ENCODE data around the gene RIMBP2.

Gene RIMBP2

GRCh38 chr12:130460611-130461446 is 255.3 kb downstream of the RIMBP2 start:
- H3K9me3 ChIP-seq (ENCODE audit: control insufficient read depth, low read depth, low read length) = no peaks in the 10 kb centered on the region
- H3K4me3 ChIP-seq (ENCODE audit: low read length) = no peak overlapping the region
- H3K9ac ChIP-seq (ENCODE audit: low read length) = no peak overlapping the region
- H3K36me3 ChIP-seq (ENCODE audit: control insufficient read depth, low read depth, low read length) = no peaks in the 10 kb centered on the region
- H3K4me1 ChIP-seq (ENCODE audit: control insufficient read depth, low read depth, low read length) = no peaks in the 10 kb centered on the region
- no peak overlapping the region for H3K27ac ChIP-seq (ENCODE audit: low read length)
- no peaks in the 10 kb centered on the region for H3K27me3 ChIP-seq (ENCODE audit: control insufficient read depth, insufficient read depth, low read length)

- Histone ChIP-seq H3K9me3 (ENCODE audit: control insufficient read depth, low read depth, low read length) (no peaks in the 10 kb centered on the region), H3K9ac (ENCODE audit: low read length) (no peak overlapping the region), H3K27me3 (ENCODE audit: control insufficient read depth, insufficient read depth, low read length) (no peaks in the 10 kb centered on the region), H3K4me1 (ENCODE audit: control insufficient read depth, low read depth, low read length) (no peaks in the 10 kb centered on the region), H3K36me3 (ENCODE audit: control insufficient read depth, low read depth, low read length) (no peaks in the 10 kb centered on the region), H3K27ac (ENCODE audit: low read length) (no peak overlapping the region), H3K4me3 (ENCODE audit: low read length) (no peak overlapping the region)
Observed at GRCh38 chr12:130459916-130460315, 256.2 kb downstream of the RIMBP2 start.

GRCh38 chr12:130458341-130458740 is 257.8 kb downstream of the RIMBP2 start:
- Histone ChIP-seq H3K27me3 (ENCODE audit: control insufficient read depth, insufficient read depth, low read length) (no peaks in the 10 kb centered on the region), H3K9ac (ENCODE audit: low read length) (no peak overlapping the region), H3K4me3 (ENCODE audit: low read length) (no peak overlapping the region), H3K36me3 (ENCODE audit: control insufficient read depth, low read depth, low read length) (no peaks in the 10 kb centered on the region), H3K4me1 (ENCODE audit: control insufficient read depth, low read depth, low read length) (no peaks in the 10 kb centered on the region), H3K9me3 (ENCODE audit: control insufficient read depth, low read depth, low read length) (no peaks in the 10 kb centered on the region), H3K27ac (ENCODE audit: low read length) (no peak overlapping the region)

- no peak overlapping the region for H3K4me3 ChIP-seq (ENCODE audit: low read length)
- H3K36me3 ChIP-seq (ENCODE audit: control insufficient read depth, low read depth, low read length) = no peaks in the 10 kb centered on the region
- H3K27me3 ChIP-seq (ENCODE audit: control insufficient read depth, insufficient read depth, low read length) = no peaks in the 10 kb centered on the region
- no peaks in the 10 kb centered on the region for H3K4me1 ChIP-seq (ENCODE audit: control insufficient read depth, low read depth, low read length)
- H3K9ac ChIP-seq (ENCODE audit: low read length) = no peak overlapping the region
- H3K27ac ChIP-seq (ENCODE audit: low read length) = no peak overlapping the region
- H3K9me3 ChIP-seq (ENCODE audit: control insufficient read depth, low read depth, low read length) = no peaks in the 10 kb centered on the region
Observed at GRCh38 chr12:130457215-130457614, 258.9 kb downstream of the RIMBP2 start.

- H3K4me3 ChIP-seq (ENCODE audit: low read length) = no peak overlapping the region
- H3K9ac ChIP-seq (ENCODE audit: low read length) = no peak overlapping the region
- H3K4me1 ChIP-seq (ENCODE audit: control insufficient read depth, low read depth, low read length) = no peaks in the 10 kb centered on the region
- no peak overlapping the region for H3K27ac ChIP-seq (ENCODE audit: low read length)
- no peaks in the 10 kb centered on the region for H3K36me3 ChIP-seq (ENCODE audit: control insufficient read depth, low read depth, low read length)
- H3K27me3 ChIP-seq (ENCODE audit: control insufficient read depth, insufficient read depth, low read length) = no peaks in the 10 kb centered on the region
- H3K9me3 ChIP-seq (ENCODE audit: control insufficient read depth, low read depth, low read length) = no peaks in the 10 kb centered on the region
Observed at GRCh38 chr12:130456375-130457199, 259.5 kb downstream of the RIMBP2 start.

- no peak overlapping the region for H3K27ac ChIP-seq (ENCODE audit: low read length)
- H3K36me3 ChIP-seq (ENCODE audit: control insufficient read depth, low read depth, low read length) = no peaks in the 10 kb centered on the region
- no peaks in the 10 kb centered on the region for H3K27me3 ChIP-seq (ENCODE audit: control insufficient read depth, insufficient read depth, low read length)
- H3K4me3 ChIP-seq (ENCODE audit: low read length) = no peak overlapping the region
- H3K9ac ChIP-seq (ENCODE audit: low read length) = no peak overlapping the region
- H3K4me1 ChIP-seq (ENCODE audit: control insufficient read depth, low read depth, low read length) = no peaks in the 10 kb centered on the region
- H3K9me3 ChIP-seq (ENCODE audit: control insufficient read depth, low read depth, low read length) = no peaks in the 10 kb centered on the region
Observed at GRCh38 chr12:130455161-130455560, 260.9 kb downstream of the RIMBP2 start.

- Histone ChIP-seq H3K27me3 (ENCODE audit: control insufficient read depth, insufficient read depth, low read length) (no peaks in the 10 kb centered on the region), H3K4me1 (ENCODE audit: control insufficient read depth, low read depth, low read length) (no peaks in the 10 kb centered on the region), H3K9me3 (ENCODE audit: control insufficient read depth, low read depth, low read length) (no peaks in the 10 kb centered on the region), H3K36me3 (ENCODE audit: control insufficient read depth, low read depth, low read length) (no peaks in the 10 kb centered on the region), H3K27ac (ENCODE audit: low read length) (no peak overlapping the region), H3K9ac (ENCODE audit: low read length) (no peak overlapping the region), H3K4me3 (ENCODE audit: low read length) (no peak overlapping the region)
Observed at GRCh38 chr12:130454296-130454695, 261.8 kb downstream of the RIMBP2 start.

GRCh38 chr12:130452546-130452945 is 263.6 kb downstream of the RIMBP2 start:
- Histone ChIP-seq H3K9me3 (ENCODE audit: control insufficient read depth, low read depth, low read length) (no peaks in the 10 kb centered on the region), H3K4me3 (ENCODE audit: low read length) (no peak overlapping the region), H3K4me1 (ENCODE audit: control insufficient read depth, low read depth, low read length) (no peaks in the 10 kb centered on the region), H3K36me3 (ENCODE audit: control insufficient read depth, low read depth, low read length) (no peaks in the 10 kb centered on the region), H3K27me3 (ENCODE audit: control insufficient read depth, insufficient read depth, low read length) (no peaks in the 10 kb centered on the region), H3K9ac (ENCODE audit: low read length) (no peak overlapping the region), H3K27ac (ENCODE audit: low read length) (no peak overlapping the region)

- H3K36me3 ChIP-seq (ENCODE audit: control insufficient read depth, low read depth, low read length) = no peaks in the 10 kb centered on the region
- H3K4me3 ChIP-seq (ENCODE audit: low read length) = no peak overlapping the region
- no peaks in the 10 kb centered on the region for H3K27me3 ChIP-seq (ENCODE audit: control insufficient read depth, insufficient read depth, low read length)
- no peak overlapping the region for H3K9ac ChIP-seq (ENCODE audit: low read length)
- no peaks in the 10 kb centered on the region for H3K4me1 ChIP-seq (ENCODE audit: control insufficient read depth, low read depth, low read length)
- H3K9me3 ChIP-seq (ENCODE audit: control insufficient read depth, low read depth, low read length) = no peaks in the 10 kb centered on the region
- H3K27ac ChIP-seq (ENCODE audit: low read length) = no peak overlapping the region
Observed at GRCh38 chr12:130451001-130451930, 264.8 kb downstream of the RIMBP2 start.

- Histone ChIP-seq H3K36me3 (ENCODE audit: control insufficient read depth, low read depth, low read length) (no peaks in the 10 kb centered on the region), H3K4me1 (ENCODE audit: control insufficient read depth, low read depth, low read length) (no peaks in the 10 kb centered on the region), H3K9ac (ENCODE audit: low read length) (no peak overlapping the region), H3K4me3 (ENCODE audit: low read length) (no peak overlapping the region), H3K9me3 (ENCODE audit: control insufficient read depth, low read depth, low read length) (no peaks in the 10 kb centered on the region), H3K27me3 (ENCODE audit: control insufficient read depth, insufficient read depth, low read length) (no peaks in the 10 kb centered on the region), H3K27ac (ENCODE audit: low read length) (no peak overlapping the region)
Observed at GRCh38 chr12:130449291-130449690, 266.8 kb downstream of the RIMBP2 start.
